Progenitor cell of endocrine pancreas (in vitro differentiated cells): ENCODE measurements around the gene METRNL. TPM values are rescaled to one million over a fixed set of nuclear protein-coding genes. Genes with fewer than 3 reads are reported as not detected.

Source experiments
- DNase-seq: peaks from one replicate; pipeline ENCODE4 v3.0.0; 2021; ENCODE audit warnings: low spot score; ENCODE audit not compliant: unreplicated experiment
- H3K27ac Mint-ChIP-seq: 2 replicates; pipeline ENCODE4 v1.8.0; 2021; ENCODE audit warnings: mild to moderate bottlenecking, moderate library complexity, mixed read lengths
- H3K27me3 Mint-ChIP-seq: 2 replicates; pipeline ENCODE4 v1.8.0; 2021; ENCODE audit warnings: mixed read lengths
- H3K36me3 Mint-ChIP-seq: 2 replicates; pipeline ENCODE4 v1.8.0; 2022; ENCODE audit warnings: mixed read lengths; ENCODE audit not compliant: insufficient read depth
- H3K4me1 Mint-ChIP-seq: 2 replicates; pipeline ENCODE4 v1.8.0; 2021; ENCODE audit warnings: low read depth, mixed read lengths
- H3K4me3 Mint-ChIP-seq: 2 replicates; pipeline ENCODE4 v1.8.0; 2021; ENCODE audit warnings: low read depth, mild to moderate bottlenecking, moderate library complexity, mixed read lengths
- H3K9me3 Mint-ChIP-seq: 2 replicates; pipeline ENCODE4 v1.8.0; 2021; ENCODE audit warnings: low read depth, mixed read lengths
- CTCF ChIP-seq: fragments of 200-600 bp; sonication (generic); IDR thresholded peaks from one replicate; pipeline ENCODE4 v1.5.0; 2021; ENCODE audit warnings: antibody characterized with exemption, mild to moderate bottlenecking; ENCODE audit not compliant: unreplicated experiment
- total RNA-seq: library from RNA; stranded (reverse); gene quantifications from 2 replicates; pipeline ENCODE4 v1.2.1, GENCODE V29; 2021

Gene METRNL
- total RNA-seq, 1 donor from 2014 or later = 54.6 TPM

- Mint-ChIP-seq H3K36me3 (peaks cover 28% of the 10 kb centered on the region), H3K27ac (no peak overlapping the region), H3K4me1 (peaks cover 18% of the 10 kb centered on the region), H3K27me3 (no peaks in the 10 kb centered on the region), H3K4me3 (no peak overlapping the region), H3K9me3 (no peaks in the 10 kb centered on the region)
- no peak for TF ChIP-seq CTCF
- DNase-seq = no peak
Observed at GRCh38 chr17:83034525-83034924, 44.9 kb upstream of the METRNL start.

- no peaks in the 10 kb centered on the region for H3K9me3 Mint-ChIP-seq
- H3K4me3 Mint-ChIP-seq = no peak overlapping the region
- no peak for DNase-seq
- no peak for TF ChIP-seq CTCF
- H3K27me3 Mint-ChIP-seq = no peaks in the 10 kb centered on the region
- peaks cover 33% of the 10 kb centered on the region for H3K36me3 Mint-ChIP-seq
- peak overlapping the region; percentile 27 for H3K27ac Mint-ChIP-seq
- H3K4me1 Mint-ChIP-seq = peaks cover 18% of the 10 kb centered on the region
Observed at GRCh38 chr17:83035722-83036121, 43.7 kb upstream of the METRNL start.

GRCh38 chr17:83036193-83036592 lies 43.2 kb upstream of the METRNL start:
- peaks cover 18% of the 10 kb centered on the region for H3K4me1 Mint-ChIP-seq
- H3K4me3 Mint-ChIP-seq = peak overlapping the region; percentile 6
- peaks cover 3% of the 10 kb centered on the region for H3K9me3 Mint-ChIP-seq
- H3K27ac Mint-ChIP-seq = no peak overlapping the region
- no peak for DNase-seq
- peaks cover 35% of the 10 kb centered on the region for H3K36me3 Mint-ChIP-seq
- TF ChIP-seq CTCF = no peak
- no peaks in the 10 kb centered on the region for H3K27me3 Mint-ChIP-seq

GRCh38 chr17:83036666-83037065 lies 42.7 kb upstream of the METRNL start:
- Mint-ChIP-seq H3K27me3 (no peaks in the 10 kb centered on the region), H3K4me1 (peaks cover 18% of the 10 kb centered on the region), H3K9me3 (peaks cover 8% of the 10 kb centered on the region), H3K27ac (peak overlapping the region; percentile 60), H3K36me3 (peaks cover 39% of the 10 kb centered on the region), H3K4me3 (peak overlapping the region; percentile 9)
- DNase-seq = no peak
- TF ChIP-seq CTCF = no peak

- H3K9me3 Mint-ChIP-seq = peaks cover 11% of the 10 kb centered on the region
- DNase-seq = no peak
Observed at GRCh38 chr17:83037084-83037873, 42.1 kb upstream of the METRNL start.

More at GRCh38 chr17:83037084-83037873, 42.1 kb upstream of the METRNL start:
- Mint-ChIP-seq H3K36me3 (peaks cover 44% of the 10 kb centered on the region), H3K4me1 (peaks cover 18% of the 10 kb centered on the region), H3K27me3 (no peaks in the 10 kb centered on the region), H3K27ac (peak overlapping the region; percentile 92), H3K4me3 (peak overlapping the region; percentile 33)
- TF ChIP-seq CTCF = no peak
